GM21526 (cell line): ENCODE results near the gene LZTR1.
A peak's percentile ranks its signal among the peaks of the same experiment; 100 is the strongest.

Experiments
- ATAC-seq: cut with Tn5 transposase; IDR thresholded peaks from one replicate; pipeline ENCODE4 v1.9.1; 2021; ENCODE audit warnings: moderate library complexity; ENCODE audit not compliant: unreplicated experiment, low FRiP score

LZTR1 gene

DNA sequence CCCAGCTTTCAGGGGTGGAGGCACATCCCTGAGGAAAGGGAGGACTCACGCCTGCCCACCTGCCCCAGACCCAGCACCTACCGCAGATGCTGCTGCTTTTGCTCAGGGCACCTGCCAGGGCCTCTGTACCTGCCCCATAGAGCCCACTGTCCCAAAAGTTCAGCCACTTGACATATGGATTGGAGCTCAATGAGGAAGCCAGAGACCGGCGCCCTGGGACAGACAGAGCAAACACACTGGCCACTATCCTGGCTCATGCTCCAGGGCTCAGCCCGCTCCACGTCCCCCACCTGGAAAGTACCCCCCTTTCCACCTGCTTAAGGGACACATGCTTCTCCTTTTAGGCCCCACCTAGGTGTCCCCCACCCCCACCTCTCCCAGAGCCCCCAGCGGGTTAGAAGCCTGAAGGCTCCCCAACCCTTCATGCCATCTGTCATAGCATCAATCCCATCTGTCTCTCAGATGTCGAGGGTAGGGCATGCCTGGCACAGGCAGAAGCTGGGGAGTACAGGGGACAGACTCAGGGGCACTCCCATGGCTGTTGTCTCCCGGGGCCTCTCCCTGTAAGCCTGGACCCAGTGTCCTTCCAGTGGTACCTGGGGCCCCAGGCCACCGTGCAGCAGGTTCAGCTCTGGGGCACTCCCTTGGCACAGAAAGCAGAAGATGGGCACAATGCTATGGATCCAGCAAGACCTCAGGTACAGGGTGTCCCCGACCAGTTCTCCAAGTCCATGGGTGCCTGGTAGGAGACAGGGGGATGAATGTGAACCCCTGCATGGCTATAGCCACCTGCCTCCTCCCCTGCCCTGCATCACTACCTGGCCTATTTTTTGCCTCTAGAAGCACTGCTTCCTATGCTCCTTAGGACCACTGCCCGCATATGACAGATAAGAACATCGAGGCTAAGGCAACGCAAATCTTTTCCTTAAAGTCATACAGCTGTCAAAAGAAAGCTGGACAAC, 30.6 kb downstream of the LZTR1 start:
- no peak for ATAC-seq

DNA sequence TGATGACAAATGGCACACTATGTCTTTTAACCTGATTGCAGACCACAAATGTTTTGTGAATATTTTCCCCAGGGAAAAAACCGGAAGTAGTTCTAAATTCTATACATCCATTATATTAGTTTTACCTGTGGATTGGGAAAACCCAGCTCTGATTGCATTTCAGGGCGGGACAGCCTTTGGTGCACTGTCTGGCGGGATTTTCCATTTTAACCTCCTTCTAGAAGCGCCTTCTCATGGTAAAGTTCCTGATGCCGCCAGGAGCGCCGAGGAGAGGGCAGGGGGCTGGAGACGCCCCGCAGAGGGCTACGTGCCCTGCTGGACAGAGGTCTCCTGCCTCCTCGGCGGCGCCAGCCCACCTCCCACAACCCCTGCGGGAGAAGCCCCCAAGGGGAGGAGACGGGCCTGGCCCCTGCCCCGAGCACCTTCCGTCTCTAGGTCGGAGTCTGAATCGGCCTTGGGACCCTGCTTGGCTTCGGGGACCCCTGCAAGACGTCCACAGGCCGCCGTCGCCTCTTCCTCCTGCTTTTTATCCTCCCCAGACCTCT, 31.6 kb downstream of the LZTR1 start:
- ATAC-seq: no peak

DNA sequence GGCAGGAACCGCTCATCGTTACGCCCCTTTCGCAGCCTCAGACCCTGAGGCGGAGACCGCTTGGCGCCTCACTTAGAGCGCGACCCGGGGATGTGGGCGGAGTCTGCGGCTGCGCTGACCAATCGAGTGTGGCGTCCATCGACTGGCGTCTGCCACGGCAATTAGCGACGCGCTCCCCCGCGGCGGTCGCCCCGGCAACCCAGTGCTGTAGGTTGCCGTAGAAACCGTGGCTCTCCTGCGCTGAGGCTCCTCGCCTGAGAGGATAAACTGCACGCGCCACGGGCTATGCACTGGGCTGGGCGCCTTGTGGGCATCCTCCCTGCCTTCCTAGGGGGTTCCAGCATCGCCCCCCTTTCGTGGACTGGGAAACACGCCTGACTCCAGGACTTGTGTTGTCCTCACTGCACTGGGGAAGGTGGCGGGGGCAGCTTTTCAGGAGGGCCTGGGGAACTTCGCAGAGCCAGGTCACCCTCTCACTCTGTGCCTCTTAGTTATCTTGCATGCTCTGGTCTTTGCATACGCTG, 32.2 kb downstream of the LZTR1 start:
- ATAC-seq: peak; percentile 79

DNA sequence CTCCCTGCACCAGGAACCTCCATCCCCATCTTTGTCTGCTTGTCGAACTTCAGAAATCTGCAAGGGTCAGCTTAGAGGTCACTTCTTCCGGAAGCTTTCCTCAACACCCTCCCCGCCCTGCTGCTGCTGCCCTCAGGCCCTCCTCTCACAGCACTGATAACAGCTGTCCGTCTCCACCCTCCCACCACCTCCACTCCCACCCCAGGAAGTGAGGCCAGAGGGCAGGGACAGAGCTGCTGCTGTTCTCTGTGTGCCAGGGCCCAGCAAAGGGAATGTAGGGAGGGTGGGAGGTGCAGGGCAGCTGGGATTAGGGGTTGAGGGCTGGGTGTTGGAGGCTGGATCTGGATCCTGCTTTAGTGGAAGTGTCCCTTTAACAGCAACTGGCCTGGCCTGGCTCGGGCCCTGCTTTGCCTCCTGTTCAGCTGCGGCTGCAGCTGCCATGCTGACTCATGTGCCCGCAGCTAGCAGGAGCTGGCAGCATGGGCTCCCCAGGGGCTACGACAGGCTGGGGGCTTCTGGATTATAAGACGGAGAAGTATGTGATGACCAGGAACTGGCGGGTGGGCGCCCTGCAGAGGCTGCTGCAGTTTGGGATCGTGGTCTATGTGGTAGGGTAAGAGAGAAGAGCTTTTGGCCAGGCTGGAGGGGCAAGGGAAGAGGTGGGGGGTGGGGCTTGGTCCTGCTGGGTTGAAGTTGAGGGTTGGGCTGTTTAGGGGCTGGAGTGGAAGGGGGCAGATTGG, 32.8 kb downstream of the LZTR1 start, which contains the start of gene P2RX6:
P2RX6 (plus strand) TSS at position 440 of the 740 bp plus-strand sequence; CDS start at position 450, 10 bp downstream.
- no peak for ATAC-seq

DNA sequence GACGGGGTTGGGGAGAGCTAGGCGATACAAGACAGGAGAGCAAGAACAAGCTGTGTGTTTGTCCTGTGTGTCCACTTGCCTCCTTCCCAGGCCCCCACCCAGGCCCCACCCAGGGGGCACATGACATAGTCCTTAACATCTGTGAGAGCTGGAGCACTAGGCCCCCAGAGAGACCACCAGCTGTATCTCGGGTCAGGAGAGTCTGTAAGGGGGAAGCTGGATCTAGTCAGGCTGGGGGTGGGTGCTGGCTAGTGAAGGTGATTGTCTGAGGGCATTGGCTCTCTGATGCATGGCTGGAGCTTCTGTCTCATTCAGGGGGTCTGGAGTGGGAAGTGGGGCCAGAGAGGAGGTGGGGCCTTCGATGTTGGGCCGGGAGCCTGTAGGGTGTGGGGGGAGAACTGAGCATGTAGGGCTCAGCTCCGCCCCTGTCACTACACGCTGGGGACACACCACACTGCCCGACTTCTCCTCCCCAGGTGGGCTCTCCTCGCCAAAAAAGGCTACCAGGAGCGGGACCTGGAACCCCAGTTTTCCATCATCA, 33.4 kb downstream of the LZTR1 start:
- ATAC-seq: no peak

DNA sequence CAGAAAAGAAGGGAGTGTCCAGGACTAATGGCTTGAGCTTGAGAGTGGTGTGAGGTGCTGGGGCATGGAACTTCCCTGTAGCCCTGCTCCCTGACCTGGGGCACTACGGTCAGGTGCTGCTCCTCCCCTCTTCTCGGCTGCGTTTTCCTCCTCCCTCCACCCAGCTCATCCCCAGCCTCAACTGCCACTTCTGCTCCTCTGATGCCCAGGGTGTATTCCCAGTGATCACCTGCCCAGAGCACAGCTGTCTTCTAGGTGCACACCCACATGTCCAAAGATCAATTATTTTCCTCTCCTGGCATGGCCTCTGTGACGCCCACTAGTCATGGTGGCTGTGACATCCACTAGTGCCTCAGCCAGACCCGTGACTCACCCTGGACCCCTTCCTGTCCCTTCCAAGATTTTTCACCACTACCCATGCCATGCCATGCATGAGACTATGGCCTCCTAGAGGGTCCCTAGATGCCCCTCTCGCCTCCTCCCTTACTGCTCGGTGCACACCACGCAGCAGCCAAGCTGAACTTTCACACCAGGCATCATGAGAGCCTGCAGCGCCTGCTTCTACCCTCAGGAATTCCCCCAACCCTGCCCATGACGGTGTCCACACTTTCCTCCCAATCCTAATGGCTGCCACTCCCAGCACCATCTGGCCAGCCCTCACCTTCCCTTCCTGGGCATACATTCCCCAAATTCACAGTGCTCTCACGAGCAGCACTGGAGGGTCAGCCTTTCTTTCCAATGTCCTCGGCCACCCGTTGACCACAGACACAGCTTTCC, 34.7 kb downstream of the LZTR1 start:
- ATAC-seq: no peak

DNA sequence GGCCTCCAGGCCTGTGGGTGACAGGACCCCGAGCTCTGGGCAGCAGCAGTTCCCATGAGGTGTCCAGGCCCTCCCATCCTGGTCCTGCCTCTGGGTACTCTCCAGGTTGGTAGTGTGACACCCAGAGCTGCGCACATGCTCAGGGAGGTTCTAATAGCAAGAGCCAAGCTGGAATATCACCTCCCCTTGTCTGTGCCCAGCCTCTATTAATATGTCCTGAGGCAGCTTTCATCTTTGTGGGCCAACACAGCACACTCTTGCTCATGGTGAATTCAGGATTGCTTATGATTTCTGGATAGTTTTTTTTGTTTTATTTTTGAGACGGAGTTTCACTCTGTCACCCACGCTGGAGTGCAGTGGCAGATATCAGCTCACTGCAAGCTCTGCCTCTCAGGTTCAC, 36.2 kb downstream of the LZTR1 start:
- ATAC-seq: no peak

DNA sequence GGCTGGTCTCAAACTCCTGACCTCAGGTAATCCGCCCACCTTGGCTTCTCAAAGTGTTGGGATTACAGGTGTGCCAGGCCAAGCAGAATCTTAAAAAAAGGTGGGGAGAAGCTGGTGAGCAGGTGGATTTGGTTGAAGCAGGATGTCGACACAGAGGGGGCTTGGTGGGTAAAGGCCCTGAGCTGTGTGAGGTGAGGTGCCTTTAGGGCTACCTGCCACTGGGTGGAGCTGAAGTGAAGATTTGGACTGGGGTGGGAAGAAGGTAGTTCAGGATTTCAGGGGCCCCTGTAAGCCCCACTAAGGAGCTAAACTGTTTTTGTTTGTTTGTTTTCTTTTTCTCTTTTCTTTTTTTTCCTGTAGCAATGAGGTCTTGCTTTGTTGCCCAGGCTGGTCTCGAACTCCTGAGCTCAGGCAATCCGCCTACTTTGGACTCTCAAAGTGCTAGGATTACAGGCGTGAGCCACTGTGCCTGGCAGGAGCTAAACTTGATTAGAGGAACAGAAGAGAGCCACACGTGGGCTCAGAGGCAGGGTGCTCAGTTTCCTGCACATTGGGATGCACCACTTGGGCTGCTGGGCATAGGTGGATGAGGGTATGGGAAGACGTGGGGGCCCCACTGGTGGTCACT, 38.8 kb downstream of the LZTR1 start:
- ATAC-seq: no peak

DNA sequence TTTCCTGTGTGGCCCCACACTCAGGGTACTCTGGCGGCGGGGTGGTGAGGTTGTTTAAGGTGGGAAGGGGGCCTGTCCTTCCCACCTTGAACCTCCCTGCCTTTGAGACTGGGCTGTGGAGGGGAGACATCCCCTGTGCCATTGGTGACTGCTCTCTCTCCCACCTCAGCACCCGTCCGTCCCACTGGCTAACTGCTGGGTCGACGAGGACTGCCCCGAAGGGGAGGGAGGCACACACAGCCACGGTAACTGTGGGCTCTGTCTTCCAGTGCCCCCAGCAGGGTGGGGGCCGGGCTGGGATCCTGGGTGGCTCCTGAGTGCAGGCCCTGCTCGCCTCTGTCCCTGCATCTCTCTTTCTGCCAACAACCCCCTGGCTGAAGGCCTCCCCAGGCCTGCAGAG, 40.4 kb downstream of the LZTR1 start:
- ATAC-seq: no peak

DNA sequence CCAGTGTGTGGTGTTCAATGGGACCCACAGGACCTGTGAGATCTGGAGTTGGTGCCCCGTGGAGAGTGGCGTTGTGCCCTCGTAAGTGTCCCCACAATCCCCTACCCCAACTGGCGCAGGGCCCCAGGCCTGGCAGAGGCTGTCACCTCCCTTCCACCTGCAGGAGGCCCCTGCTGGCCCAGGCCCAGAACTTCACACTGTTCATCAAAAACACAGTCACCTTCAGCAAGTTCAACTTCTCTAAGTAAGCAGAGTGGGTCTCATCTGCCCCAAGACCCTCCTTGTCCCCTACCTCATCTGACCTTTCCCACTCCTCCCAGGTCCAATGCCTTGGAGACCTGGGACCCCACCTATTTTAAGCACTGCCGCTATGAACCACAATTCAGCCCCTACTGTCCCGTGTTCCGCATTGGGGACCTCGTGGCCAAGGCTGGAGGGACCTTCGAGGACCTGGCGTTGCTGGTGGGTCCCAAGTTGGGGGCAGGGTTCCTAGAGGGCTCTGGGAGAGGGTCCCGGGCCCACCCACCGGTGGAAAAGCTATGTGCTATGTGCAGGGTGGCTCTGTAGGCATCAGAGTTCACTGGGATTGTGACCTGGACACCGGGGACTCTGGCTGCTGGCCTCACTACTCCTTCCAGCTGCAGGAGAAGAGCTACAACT, 41.0 kb downstream of the LZTR1 start:
- ATAC-seq: no peak

DNA sequence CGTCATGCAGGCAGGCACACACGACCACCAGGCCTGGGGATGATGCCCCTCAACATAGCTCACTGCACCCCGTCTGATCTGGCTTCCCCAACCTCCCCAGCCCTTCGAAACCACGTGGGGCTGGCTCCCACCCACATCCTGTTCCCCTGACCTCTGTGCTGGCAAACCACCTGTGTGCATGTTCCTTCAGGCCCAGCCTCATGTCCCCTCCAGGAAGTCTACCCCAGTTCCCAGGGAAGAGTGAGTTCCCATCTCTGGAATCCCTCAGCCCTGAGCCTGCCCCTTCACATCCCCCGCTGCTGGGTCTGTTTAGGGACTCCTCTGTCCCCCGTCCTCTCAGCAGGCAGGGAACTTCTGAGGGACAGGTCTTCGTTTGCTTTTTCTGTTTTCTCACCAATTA, 43.2 kb downstream of the LZTR1 start:
- ATAC-seq: no peak

DNA sequence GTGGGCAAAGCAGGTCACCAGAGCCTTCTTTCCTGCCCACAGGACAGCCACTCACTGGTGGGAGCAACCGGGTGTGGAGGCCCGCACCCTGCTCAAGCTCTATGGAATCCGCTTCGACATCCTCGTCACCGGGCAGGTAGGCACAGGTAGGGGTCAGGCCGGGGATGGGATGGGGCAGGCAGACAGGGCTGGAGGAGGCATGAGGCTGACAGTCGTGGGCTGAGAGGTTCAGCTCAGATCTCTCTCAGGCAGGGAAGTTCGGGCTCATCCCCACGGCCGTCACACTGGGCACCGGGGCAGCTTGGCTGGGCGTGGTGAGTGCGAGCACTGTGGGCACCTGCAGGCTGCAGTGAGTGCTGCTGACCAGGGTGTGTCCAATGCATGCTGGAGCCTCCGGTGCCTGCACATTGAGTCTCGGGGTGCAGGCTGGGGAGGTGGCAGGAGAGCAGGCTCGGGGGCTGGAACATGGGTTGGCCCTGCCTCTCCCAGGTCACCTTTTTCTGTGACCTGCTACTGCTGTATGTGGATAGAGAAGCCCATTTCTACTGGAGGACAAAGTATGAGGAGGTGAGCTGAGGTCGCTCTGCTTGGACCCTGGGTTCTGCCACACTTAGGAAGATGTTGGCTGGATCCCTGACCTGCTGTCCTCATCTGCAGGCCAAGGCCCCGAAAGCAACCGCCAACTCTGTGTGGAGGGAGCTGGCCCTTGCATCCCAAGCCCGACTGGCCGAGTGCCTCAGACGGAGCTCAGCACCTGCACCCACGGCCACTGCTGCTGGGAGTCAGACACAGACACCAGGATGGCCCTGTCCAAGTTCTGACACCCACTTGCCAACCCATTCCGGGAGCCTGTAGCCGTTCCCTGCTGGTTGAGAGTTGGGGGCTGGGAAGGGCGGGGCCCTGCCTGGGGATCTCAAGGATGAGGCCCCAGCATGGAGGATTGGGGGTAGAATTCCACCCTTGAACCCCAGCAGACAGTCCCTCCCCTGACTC, 44.0 kb downstream of the LZTR1 start:
- ATAC-seq: no peak

DNA sequence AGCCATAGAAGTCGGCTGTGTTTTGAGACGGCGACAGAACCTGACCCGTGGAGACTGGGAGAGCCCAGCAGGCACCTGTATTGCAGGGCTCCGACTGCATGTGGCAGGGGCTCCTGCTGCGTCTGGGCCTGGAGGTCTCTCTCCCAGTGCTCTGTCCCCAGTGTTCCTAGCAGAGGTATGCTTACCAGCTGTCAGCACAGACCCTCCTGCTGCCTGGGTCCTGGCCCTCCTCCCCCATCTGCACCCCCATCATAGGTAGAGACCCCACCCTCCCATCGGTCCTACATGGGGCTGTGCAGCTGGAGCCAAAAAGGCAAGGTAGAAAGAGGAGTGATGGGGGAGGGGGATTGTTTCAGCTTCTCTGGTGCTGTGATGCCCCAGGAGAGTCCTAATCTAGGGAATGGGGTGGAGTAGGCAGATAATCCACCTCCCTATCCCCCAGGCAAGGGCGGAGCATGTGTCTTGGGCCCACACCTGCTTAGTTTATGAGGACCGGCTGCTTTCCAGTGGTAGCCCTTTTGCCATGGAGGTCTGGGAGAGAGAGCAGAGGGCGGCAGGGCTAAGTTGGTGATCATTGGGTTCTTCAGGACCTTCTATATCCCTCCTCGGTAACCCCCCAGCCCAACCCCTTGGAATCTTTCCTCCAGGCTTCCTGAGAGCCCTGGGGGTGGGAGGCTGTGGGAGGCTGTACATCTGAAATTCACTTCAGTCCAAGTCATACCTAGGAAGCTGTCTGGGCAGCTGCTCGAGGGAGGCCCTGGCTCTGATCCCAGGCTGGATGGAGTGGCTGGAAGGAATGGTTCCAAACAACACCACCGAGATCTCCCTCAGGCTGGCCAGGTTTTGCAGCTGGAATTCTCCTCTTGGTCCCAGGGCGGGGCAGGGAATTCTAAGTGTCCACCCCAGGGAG, 44.9 kb downstream of the LZTR1 start:
- no peak for ATAC-seq

DNA sequence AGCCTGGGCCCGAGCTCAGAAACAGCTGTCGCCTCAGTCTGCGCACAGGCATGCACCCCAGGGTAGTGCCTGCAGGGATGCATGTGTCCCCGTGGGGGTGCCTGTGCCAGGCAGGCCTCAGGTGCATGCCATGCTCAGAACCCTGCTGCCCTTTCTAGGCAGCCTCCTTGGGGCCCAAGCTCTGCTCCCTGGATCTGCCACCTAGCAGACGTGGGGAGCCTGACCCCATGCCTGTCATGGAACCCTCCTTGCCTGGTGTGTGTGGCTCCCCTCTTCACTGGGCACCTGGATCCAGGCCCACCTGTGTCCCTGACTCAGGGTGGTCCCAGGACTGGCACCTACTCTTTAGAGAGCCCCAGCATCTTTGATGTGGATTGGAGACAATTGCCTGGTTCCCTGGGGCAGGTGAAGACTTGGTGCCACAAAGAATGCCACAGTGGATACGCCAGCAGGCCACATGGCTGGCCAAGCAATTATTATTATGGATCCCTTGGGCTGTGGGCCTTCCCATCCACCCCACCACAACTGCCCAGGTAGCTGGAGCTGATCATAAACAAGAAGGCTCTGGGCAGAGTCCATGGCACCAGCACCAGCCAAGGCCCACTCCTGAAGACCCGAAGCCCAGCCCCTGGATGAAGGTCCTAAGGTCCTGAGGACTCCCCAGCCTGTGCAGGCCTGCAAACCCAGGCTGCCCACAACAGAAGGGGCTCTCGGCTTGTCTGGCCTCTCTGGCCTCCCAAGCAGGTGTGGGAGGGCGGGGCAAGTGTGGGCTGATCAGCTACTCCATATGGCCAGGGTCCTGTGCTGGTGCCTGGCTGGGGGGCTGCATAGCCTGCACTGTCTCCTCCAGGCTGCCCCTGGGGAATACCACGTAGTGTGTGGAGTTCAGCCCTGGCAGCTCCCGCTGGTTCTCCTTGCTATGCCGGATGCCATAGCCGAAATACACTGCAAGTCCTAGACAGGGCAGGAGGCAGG, 46.5 kb downstream of the LZTR1 start:
- ATAC-seq: no peak

DNA sequence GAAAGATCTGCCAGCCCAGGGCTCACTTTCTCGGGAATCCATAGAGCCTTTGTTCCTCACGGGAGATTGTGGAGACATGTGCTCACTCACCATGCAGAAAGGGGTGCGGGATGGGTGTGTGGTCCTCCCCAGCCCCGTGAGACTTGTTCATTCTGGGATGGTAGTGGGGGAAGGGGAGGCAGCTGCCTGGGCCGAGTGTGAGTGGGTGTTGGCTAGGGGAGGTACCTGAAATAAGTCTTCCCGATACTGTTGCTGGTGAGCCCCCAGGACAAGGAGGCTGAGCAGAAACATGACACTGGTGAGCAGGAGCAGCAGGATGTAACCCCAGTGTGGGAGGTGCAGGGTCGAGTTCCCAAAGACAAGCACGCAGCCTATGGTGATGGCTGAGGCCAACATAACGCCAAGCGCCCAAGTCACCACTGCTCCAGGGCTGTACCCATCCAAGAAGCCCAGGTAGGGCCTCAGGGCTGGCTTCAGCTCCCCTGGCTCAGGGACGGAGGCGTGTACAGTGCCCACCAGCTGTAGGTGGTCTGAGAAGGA, 47.5 kb downstream of the LZTR1 start:
- ATAC-seq: no peak
